ENCODE data around the gene BTBD9.
A peak's percentile ranks its signal among the peaks of the same experiment; 100 is the strongest.

BTBD9 gene

GRCh38 chr6:38477680-38478260 lies 162.0 kb downstream of the BTBD9 start:
- H3K36me3 Mint-ChIP-seq (ENCODE audit: low read depth): no peaks in the 10 kb centered on the region
- H3K27me3 Mint-ChIP-seq: no peaks in the 10 kb centered on the region
- no peak overlapping the region for H3K4me3 Mint-ChIP-seq
- H3K4me1 Mint-ChIP-seq (ENCODE audit: low read depth): peaks cover 13% of the 10 kb centered on the region
- intact Hi-C loops (cut with micrococcal nuclease): no loop called here
- H3K27ac Mint-ChIP-seq: no peak overlapping the region
- H3K9me3 Mint-ChIP-seq: peaks cover 8% of the 10 kb centered on the region

DNA sequence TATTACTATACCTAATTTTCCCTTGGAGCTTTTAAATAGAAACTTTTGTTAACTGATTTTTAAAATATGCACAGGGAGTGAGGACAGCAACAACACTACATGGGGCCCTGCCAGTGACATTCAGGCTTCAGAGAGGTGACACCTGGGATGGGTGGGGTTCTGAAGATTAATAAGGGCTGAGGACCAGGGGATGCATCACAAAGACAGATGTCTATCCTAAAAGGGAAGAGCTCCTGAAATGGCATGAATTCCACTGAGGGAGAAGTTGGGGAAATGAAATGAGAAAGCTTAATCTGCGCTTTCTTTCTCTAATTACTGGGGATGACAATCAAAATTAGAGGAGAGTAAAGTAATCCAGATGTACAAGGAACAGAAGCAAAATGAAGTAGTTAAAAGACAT lies 162.8 kb downstream of the BTBD9 start:
- Mint-ChIP-seq H3K27ac (no peak overlapping the region), H3K27me3 (no peaks in the 10 kb centered on the region), H3K4me3 (no peak overlapping the region), H3K4me1 (ENCODE audit: low read depth) (peaks cover 13% of the 10 kb centered on the region), H3K36me3 (ENCODE audit: low read depth) (no peaks in the 10 kb centered on the region), H3K9me3 (peaks cover 8% of the 10 kb centered on the region)
- intact Hi-C loops (cut with micrococcal nuclease): no loop called here

GRCh38 chr6:38476141-38476540 lies 163.6 kb downstream of the BTBD9 start:
- Mint-ChIP-seq H3K4me3 (no peak overlapping the region), H3K27ac (no peak overlapping the region), H3K9me3 (peaks cover 8% of the 10 kb centered on the region), H3K36me3 (ENCODE audit: low read depth) (no peaks in the 10 kb centered on the region), H3K4me1 (ENCODE audit: low read depth) (peaks cover 13% of the 10 kb centered on the region), H3K27me3 (no peaks in the 10 kb centered on the region)
- intact Hi-C loops (cut with micrococcal nuclease): no loop called here

GRCh38 chr6:38470548-38470947 lies 169.2 kb downstream of the BTBD9 start:
- H3K4me3 Mint-ChIP-seq: no peak overlapping the region
- H3K27me3 Mint-ChIP-seq: no peaks in the 10 kb centered on the region
- H3K4me1 Mint-ChIP-seq (ENCODE audit: low read depth): peaks cover 8% of the 10 kb centered on the region
- H3K27ac Mint-ChIP-seq: no peak overlapping the region
- no peaks in the 10 kb centered on the region for H3K36me3 Mint-ChIP-seq (ENCODE audit: low read depth)
- intact Hi-C loops (cut with micrococcal nuclease): no loop called here
- H3K9me3 Mint-ChIP-seq: peaks cover 8% of the 10 kb centered on the region

DNA sequence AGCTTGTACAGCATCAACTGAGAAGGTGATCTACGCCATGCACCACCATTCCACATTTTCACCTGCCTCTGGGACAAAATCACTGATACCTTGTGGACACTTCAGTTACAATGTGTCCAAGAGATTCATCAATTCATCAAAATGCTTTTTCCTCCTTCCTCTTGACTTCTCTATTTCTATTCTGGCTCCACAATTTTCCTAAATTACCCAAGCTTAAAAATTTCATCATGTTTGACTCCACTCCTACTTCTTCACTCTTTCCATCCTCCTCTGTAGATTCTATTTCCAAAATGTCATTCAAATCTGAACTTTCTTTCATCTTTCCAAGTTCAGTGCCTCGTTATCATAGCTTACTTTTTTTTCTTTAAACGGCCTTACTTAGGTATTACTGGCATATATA lies 172.2 kb downstream of the BTBD9 start:
- peaks cover 9% of the 10 kb centered on the region for H3K9me3 Mint-ChIP-seq
- H3K4me3 Mint-ChIP-seq: no peak overlapping the region
- intact Hi-C loops (cut with micrococcal nuclease): no loop called here
- H3K27me3 Mint-ChIP-seq: peaks cover 2% of the 10 kb centered on the region
- peaks cover 6% of the 10 kb centered on the region for H3K36me3 Mint-ChIP-seq (ENCODE audit: low read depth)
- no peak overlapping the region for H3K27ac Mint-ChIP-seq
- H3K4me1 Mint-ChIP-seq (ENCODE audit: low read depth): peaks cover 21% of the 10 kb centered on the region

- no peak overlapping the region for H3K4me3 Mint-ChIP-seq
- peaks cover 2% of the 10 kb centered on the region for H3K27me3 Mint-ChIP-seq
- peaks cover 9% of the 10 kb centered on the region for H3K9me3 Mint-ChIP-seq
- peaks cover 14% of the 10 kb centered on the region for H3K4me1 Mint-ChIP-seq (ENCODE audit: low read depth)
- peaks cover 6% of the 10 kb centered on the region for H3K36me3 Mint-ChIP-seq (ENCODE audit: low read depth)
- intact Hi-C loops (cut with micrococcal nuclease): no loop called here
- H3K27ac Mint-ChIP-seq: no peak overlapping the region
Measured at GRCh38 chr6:38460186-38460585, 179.5 kb downstream of the BTBD9 start.

DNA sequence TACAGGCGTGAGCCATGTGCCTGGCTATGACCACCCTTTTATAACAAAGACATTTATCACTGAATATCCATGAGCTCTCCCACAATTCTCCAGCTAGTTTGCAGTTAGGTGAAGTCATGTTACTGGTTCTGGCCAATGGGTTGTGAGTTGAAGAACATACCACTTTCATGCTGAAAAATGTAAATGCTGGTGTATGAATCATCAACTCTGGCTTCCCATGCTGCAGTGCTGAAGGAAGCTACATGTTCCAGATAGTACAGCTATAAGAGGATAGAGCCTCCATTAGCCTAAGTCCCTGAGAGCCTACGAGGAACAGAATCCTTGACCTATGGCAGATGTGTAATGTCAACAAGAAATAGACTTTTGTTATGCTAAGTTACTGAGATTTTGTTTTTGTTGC lies 180.4 kb downstream of the BTBD9 start:
- intact Hi-C loops (cut with micrococcal nuclease): no loop called here
- Mint-ChIP-seq H3K36me3 (ENCODE audit: low read depth) (peaks cover 6% of the 10 kb centered on the region), H3K27ac (no peak overlapping the region), H3K4me1 (ENCODE audit: low read depth) (peaks cover 14% of the 10 kb centered on the region), H3K9me3 (peaks cover 8% of the 10 kb centered on the region), H3K27me3 (peaks cover 2% of the 10 kb centered on the region), H3K4me3 (no peak overlapping the region)

DNA sequence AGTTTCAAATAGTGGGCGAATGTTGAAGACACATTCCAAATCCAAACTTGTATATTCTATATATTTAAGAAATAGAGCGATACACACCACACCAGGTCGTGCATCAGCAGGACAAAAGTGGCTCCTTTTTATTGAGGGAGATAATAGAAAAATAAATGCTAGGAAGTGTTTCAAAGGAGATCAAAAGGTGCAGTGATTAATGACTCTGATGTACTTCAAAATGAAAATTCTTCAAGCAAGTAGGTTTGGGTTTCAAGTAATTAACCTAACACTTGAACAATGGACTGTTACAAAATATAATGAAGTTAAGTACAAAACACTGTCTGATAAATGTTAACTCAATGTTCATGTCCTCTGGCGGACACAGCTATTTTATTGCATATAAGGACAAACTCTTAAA lies 185.9 kb downstream of the BTBD9 start:
- no peak overlapping the region for H3K4me3 Mint-ChIP-seq
- no peaks in the 10 kb centered on the region for H3K4me1 Mint-ChIP-seq (ENCODE audit: low read depth)
- no peaks in the 10 kb centered on the region for H3K9me3 Mint-ChIP-seq
- no peaks in the 10 kb centered on the region for H3K27me3 Mint-ChIP-seq
- H3K27ac Mint-ChIP-seq: no peak overlapping the region
- intact Hi-C loops (cut with micrococcal nuclease): no loop called here
- H3K36me3 Mint-ChIP-seq (ENCODE audit: low read depth): no peaks in the 10 kb centered on the region

DNA sequence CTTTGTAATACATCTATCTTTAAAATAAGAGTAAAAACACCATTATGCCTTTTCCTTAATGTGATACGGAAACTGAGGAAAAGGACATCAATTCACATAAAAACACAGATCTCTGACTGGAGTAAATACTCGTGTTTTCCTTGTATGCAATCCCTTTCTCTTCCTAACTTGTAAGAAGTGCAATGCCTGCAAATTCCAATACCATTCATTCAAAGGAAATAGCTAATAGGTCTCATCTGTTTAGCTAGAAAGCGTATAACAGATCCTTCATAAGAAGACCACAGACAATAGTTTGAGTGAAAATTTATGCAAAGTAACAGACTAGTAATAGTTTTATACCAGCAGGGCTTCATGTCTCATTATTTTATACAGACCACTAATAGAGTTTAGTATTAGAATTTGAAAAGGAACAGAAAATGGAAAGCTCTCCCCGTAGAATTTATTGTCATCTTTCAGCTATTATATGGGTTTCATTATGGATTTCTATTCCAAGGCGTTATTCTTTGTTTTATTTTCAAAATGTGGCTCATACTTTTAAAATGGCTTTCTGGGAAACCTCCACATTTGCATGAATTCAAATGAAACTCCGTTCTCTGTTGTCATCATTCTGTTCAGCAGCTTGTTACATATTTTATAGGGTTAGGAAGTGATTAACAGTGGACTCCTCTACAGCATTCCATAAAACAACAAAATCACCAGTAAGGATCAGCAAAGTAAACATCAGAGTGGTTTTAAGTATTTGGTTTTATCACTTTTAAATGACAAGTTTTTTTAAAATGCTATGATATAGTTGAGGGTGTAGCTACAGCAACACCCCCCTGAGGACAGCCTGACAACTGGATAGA lies 186.7 kb downstream of the BTBD9 start:
- intact Hi-C loops (cut with micrococcal nuclease): no loop called here
- Mint-ChIP-seq H3K9me3 (no peaks in the 10 kb centered on the region), H3K27ac (no peak overlapping the region), H3K36me3 (ENCODE audit: low read depth) (no peaks in the 10 kb centered on the region), H3K4me1 (ENCODE audit: low read depth) (no peaks in the 10 kb centered on the region), H3K27me3 (no peaks in the 10 kb centered on the region), H3K4me3 (no peak overlapping the region)

DNA sequence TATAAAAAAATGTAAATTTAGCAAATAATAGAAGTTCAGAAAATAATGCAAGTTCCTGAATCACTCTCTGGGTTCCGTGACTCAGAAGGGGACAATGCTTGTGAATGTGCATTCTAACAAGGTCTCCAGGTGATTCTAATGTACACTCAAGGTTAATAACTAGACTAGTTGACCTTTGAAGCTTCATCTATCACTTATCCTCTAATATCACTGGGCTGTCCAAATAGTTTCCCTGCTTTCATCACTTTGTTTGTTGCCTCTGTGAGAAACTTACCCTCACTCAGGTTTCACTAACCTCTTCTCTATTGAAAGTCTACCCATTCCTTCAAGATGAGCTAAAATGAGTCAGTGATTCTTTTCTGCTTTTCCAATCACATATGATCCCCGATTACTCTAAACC lies 189.0 kb downstream of the BTBD9 start:
- Mint-ChIP-seq H3K36me3 (ENCODE audit: low read depth) (no peaks in the 10 kb centered on the region), H3K9me3 (no peaks in the 10 kb centered on the region), H3K4me3 (no peak overlapping the region), H3K4me1 (ENCODE audit: low read depth) (no peaks in the 10 kb centered on the region), H3K27ac (no peak overlapping the region), H3K27me3 (no peaks in the 10 kb centered on the region)
- intact Hi-C loops (cut with micrococcal nuclease): no loop called here

DNA sequence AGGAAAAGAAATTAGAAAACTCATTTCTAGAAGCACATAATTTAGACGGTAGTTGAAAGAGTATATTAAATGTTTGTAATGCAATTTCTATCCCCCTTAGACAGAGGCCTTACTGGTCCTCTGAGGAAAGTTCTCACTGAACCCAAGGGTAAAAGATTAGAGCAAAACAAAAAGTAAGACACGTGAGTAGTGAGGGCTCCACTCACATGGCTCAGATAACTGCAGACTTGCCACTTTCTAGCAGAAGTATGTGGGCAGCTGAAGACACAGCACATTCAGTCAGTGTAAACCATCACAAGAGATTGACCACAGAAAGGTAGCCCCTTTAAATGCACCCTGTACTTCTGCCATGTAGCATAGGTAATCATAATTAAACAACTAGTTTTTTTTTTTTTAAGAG lies 193.8 kb downstream of the BTBD9 start:
- no peak overlapping the region for H3K27ac Mint-ChIP-seq
- H3K4me3 Mint-ChIP-seq: no peak overlapping the region
- H3K9me3 Mint-ChIP-seq: no peaks in the 10 kb centered on the region
- no peaks in the 10 kb centered on the region for H3K27me3 Mint-ChIP-seq
- peaks cover 13% of the 10 kb centered on the region for H3K4me1 Mint-ChIP-seq (ENCODE audit: low read depth)
- intact Hi-C loops (cut with micrococcal nuclease): no loop called here
- no peaks in the 10 kb centered on the region for H3K36me3 Mint-ChIP-seq (ENCODE audit: low read depth)

DNA sequence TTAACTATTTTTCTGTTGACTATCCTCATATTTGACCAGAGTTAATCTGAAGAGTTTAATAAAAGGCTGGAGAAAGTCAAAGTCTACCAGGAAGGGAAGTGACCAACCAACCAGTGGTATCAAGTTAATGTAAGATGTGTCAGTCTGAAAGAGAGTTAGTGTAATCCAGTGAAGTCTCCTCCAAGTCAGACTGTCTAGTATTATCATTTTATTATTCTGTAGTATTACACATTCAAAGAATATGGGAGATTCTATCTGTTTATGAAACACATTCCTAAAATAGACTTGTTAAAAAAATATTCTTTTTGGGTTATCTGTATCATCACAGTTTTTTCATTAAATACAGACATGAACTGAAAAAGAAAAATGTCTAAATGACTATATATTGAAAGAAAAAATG lies 194.4 kb downstream of the BTBD9 start:
- no peaks in the 10 kb centered on the region for H3K9me3 Mint-ChIP-seq

GRCh38 chr6:38443352-38444144 lies 196.2 kb downstream of the BTBD9 start:
- Mint-ChIP-seq H3K27me3 (no peaks in the 10 kb centered on the region), H3K9me3 (no peaks in the 10 kb centered on the region), H3K4me1 (ENCODE audit: low read depth) (peaks cover 13% of the 10 kb centered on the region), H3K27ac (peak overlapping the region; percentile 61), H3K36me3 (ENCODE audit: low read depth) (no peaks in the 10 kb centered on the region), H3K4me3 (peak overlapping the region; percentile 21)
- intact Hi-C loops (cut with micrococcal nuclease): no loop called here

More for the DNA sequence above, 194.4 kb downstream of the BTBD9 start:
- Mint-ChIP-seq H3K27ac (no peak overlapping the region), H3K36me3 (ENCODE audit: low read depth) (no peaks in the 10 kb centered on the region), H3K27me3 (no peaks in the 10 kb centered on the region), H3K4me1 (ENCODE audit: low read depth) (peaks cover 13% of the 10 kb centered on the region), H3K4me3 (no peak overlapping the region)
- intact Hi-C loops (cut with micrococcal nuclease): no loop called here

DNA sequence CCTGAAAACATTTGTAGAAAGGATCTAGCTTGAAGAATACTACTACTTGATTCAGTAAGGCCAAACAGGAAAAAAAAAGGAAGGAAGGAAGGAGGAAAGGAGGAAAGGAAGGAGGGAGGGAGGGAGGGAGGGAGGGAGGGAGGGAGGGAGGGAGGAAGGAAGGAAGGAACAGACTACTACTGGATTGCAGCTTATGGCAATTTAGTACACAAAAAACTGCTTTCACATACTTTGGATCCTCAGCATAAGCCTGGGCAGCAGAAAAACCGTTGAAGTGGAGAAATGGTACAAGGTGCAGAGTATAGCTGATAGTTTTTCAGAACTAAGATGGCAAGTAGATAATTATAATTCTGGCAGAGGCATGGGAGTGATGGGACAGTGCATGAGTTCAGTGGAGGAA lies 201.6 kb downstream of the BTBD9 start:
- Mint-ChIP-seq H3K27me3 (no peaks in the 10 kb centered on the region), H3K36me3 (ENCODE audit: low read depth) (no peaks in the 10 kb centered on the region), H3K9me3 (no peaks in the 10 kb centered on the region), H3K4me3 (no peak overlapping the region), H3K4me1 (ENCODE audit: low read depth) (peaks cover 2% of the 10 kb centered on the region), H3K27ac (no peak overlapping the region)
- intact Hi-C loops (cut with micrococcal nuclease): no loop called here

Measured in dendritic cell treated with granulocyte-macrophage colony-stimulating factor and Interleukin-4, amounts not matched to agents 40 ng/mL and 50 ng/mL, for 4 days (primary cell).